T-helper 17 cell (primary cell): Measurements from ENCODE around the gene GLIS1. TPM values are rescaled to one million over a fixed set of nuclear protein-coding genes. Genes with fewer than 3 reads are reported as not detected.

ENCODE experiments used
- ATAC-seq: fragments of 150-1000 bp; cut with Tn5 transposase; 2 replicates; pipeline ENCODE4 v1.10.0; 2021; ENCODE audit warnings: mild to moderate bottlenecking, moderate library complexity
- DNase-seq, 3 donors: peaks; one replicate each; pipeline versions ENCODE4 v3.0.0 to v3.0.0-alpha.2; 2020 to 2021
- H3K9me3 ChIP-seq: one replicate; pipeline ENCODE4 v1.7.0; 2013; ENCODE audit warnings: low read length, mild to moderate bottlenecking; ENCODE audit not compliant: control insufficient read depth, poor library complexity, severe bottlenecking
- H3K27ac Mint-ChIP-seq: one replicate; pipeline ENCODE4 v1.8.0; 2022; ENCODE audit warnings: mild to moderate bottlenecking, moderate library complexity, mixed read lengths
- H3K27me3 Mint-ChIP-seq: one replicate; pipeline ENCODE4 v1.8.0; 2022; ENCODE audit warnings: mixed read lengths
- H3K36me3 Mint-ChIP-seq: one replicate; pipeline ENCODE4 v1.8.0; 2022; ENCODE audit warnings: low read depth, mixed read lengths
- H3K4me1 Mint-ChIP-seq: one replicate; pipeline ENCODE4 v1.8.0; 2022; ENCODE audit warnings: mild to moderate bottlenecking, mixed read lengths
- H3K4me3 Mint-ChIP-seq: one replicate; pipeline ENCODE4 v1.8.0; 2022; ENCODE audit warnings: mild to moderate bottlenecking, moderate library complexity, mixed read lengths
- total RNA-seq, 4 donors: library from RNA in 2 of 4; stranded (reverse) in 2 of 4; gene quantifications; one replicate each; pipeline ENCODE4 v1.2.3 and lab custom pipeline; 2022 to 2026

The GLIS1 gene
- total RNA-seq, 2 donors from 2014 or later, result not detected

DNA sequence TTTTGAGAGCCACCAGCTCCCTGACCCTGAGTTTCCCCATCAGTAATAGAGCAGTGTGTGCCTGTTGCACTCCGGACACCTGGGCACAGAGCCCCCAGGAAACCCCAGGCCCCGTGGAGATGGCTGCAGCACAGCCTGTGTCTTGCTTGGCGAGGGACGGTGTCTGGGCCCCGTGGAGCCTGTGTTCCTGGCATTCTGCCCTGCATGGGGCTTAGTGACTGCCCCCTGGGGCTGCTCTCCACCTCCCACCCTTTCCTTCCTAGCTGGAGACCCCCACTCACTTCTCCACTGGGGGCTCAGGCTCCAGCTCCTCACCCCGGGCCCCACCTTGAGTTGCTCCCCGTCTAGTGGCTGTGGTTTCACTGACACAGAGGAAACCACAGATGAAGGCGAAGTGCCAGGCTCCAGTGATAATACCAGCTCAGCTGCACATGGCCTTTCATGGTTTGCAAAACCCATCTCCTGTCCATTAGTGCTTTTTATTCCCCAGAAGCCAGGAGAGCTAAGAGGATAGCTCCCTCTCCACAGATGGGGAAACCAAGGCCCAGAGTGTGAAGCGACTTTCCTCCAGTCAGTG, 240.3 kb downstream of the GLIS1 start:
- Mint-ChIP-seq H3K4me1 (peaks cover 3% of the 10 kb centered on the region), H3K4me3 (no peak overlapping the region), H3K36me3 (peaks cover 2% of the 10 kb centered on the region), H3K27ac (no peak overlapping the region), H3K27me3 (peaks cover 29% of the 10 kb centered on the region)
- DNase-seq (no peak), ATAC-seq (no peak)
- no peaks in the 10 kb centered on the region for H3K9me3 ChIP-seq

DNA sequence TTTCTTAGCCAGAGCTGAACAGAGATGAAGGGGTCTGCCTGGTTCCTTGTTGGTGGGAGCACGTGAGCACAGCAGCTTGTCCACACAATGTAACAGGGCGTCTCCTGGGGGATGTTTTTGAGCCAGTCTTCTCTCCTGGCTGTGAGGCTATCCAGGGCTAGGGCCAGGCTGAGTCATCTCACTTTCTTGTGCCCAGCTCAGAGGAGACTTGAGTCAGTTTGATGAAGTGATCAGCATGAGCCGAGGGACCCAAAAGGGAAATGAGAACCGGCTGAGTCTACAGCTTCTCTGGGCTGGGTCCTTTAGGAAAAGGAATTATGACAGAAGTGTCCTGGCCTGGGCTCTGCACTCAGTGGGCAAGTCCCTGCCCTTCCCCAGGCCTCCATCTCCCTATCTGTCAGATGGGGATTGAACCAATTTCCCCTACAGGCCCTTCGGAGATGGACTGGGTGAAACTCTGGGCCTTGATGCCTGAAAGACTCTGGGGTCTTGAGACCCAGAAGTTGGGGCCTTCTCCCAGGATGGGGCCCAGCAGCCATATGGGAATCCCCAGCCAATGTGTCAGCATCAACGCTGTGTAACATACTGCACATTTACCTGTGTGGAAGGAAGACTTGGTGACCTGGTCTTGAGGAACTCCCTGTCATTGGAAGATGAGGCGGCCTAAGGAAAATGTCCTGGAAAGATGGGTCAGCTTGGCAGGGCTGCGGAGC, 243.2 kb downstream of the GLIS1 start:
- peaks cover 3% of the 10 kb centered on the region for H3K4me1 Mint-ChIP-seq
- ATAC-seq, result no peak

DNA sequence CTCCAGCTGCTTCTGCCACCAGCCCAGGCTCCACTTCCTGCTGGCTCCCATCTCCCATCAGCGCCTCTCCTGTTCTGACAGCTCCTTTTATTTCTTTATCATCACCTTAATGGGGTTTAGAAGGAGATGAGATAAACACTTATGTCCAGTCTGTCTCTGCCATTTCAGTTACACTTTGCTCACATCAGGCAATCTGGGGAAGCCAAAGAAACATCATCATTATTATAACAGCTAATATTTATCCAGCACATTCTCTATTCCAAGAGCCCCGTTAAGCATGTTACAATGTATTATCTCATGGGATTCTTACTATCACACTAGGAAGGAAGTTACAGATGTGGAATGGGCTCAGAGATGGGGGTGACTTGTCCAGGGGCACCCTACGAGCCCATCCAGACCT, 248.6 kb downstream of the GLIS1 start:
- DNase-seq (no peak), ATAC-seq (no peak)
- Mint-ChIP-seq H3K4me3 (no peak overlapping the region), H3K4me1 (peaks cover 2% of the 10 kb centered on the region), H3K27ac (no peak overlapping the region), H3K36me3 (peaks cover 2% of the 10 kb centered on the region), H3K27me3 (peaks cover 60% of the 10 kb centered on the region)
- H3K9me3 ChIP-seq, result no peaks in the 10 kb centered on the region

More for the DNA sequence above, 243.2 kb downstream of the GLIS1 start:
- H3K4me3 Mint-ChIP-seq, result no peak overlapping the region
- H3K27ac Mint-ChIP-seq, result no peak overlapping the region
- H3K36me3 Mint-ChIP-seq, result peaks cover 2% of the 10 kb centered on the region
- DNase-seq, result no peak
- peaks cover 35% of the 10 kb centered on the region for H3K27me3 Mint-ChIP-seq
- no peaks in the 10 kb centered on the region for H3K9me3 ChIP-seq

DNA sequence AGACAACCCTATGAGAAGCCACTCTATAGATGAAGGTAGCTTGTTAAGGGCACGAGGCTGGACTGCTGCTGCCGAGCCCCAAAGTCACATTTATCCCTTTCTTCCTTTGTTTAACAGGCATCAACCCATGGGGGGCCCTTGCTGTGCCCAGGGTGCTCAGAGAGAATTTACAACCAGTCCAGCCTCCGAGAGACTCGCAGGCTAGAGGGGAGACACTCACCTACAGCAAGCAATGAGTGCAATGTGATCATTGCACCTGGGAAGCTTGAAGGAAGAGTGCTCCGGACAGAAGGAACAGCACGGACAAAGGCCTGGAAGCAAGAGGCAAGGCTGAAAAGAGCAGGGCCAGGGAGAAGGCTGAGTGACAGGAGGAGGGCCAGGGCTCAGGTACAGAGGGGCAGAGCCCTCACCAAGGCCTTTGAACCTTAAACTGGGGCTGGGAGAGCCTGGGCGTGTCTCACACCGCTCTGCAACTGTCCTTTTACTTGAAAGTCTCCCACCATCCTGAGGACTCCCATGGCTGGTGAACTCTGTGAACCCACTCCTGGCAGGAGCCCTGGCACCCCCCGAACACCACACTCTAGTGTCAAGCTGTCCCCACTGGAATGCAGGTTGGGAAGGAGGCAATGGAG, 252.5 kb downstream of the GLIS1 start:
- ATAC-seq, result no peak
- Mint-ChIP-seq H3K27ac (no peak overlapping the region), H3K4me3 (no peak overlapping the region), H3K36me3 (no peaks in the 10 kb centered on the region), H3K4me1 (peaks cover 4% of the 10 kb centered on the region), H3K27me3 (peaks cover 79% of the 10 kb centered on the region)
- no peaks in the 10 kb centered on the region for H3K9me3 ChIP-seq
- DNase-seq, result no peak

DNA sequence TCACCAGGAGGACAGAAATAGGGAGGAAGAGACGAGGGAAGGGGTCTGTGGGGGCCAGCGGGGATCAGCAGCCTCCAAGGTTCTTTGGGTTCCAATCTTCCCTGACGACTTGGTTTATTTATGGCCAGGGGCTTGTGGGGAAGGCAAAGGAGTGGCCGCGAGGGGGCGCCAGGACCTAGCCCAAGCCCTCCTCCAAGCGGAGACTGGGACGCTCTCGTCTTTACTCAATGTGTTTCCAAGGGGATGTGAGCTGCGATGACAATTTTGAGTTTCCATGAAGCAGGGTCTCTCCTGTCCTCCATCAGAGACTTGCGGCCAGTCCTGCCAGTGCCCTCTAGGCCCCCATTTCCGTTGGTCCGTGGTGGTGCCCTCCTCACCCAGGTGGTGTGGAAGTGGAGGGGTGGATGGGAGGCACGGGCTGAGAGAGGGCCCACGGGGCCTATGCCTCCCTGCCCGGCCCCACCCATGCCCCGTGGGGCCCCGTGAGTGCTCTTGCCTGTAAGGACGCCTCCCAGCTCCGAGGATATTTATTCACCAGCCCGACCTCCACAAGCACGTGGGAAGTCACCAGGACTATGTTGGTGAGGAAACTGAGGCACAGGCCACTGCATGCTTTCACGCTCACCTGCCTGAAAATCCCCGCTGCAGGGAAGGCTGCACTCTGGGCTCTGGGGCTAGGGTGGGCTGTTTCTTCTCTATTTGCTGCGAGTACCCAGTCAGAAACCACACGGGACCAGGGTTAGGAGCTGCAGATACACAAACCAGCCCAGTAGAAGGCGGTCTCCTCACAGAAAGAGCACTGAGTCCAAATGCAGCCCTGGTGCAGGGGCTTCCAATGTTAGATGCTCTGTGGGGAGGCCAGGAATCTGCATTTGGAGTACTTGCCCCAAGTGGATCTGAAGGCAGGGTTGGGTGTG, 253.2 kb downstream of the GLIS1 start:
- no peaks in the 10 kb centered on the region for H3K36me3 Mint-ChIP-seq
- DNase-seq (peak; percentile 22 to 36 (median 36)), ATAC-seq (peak; percentile 50)
- H3K27ac Mint-ChIP-seq, result no peak overlapping the region
- no peaks in the 10 kb centered on the region for H3K9me3 ChIP-seq
- no peak overlapping the region for H3K4me3 Mint-ChIP-seq
- H3K27me3 Mint-ChIP-seq, result peaks cover 75% of the 10 kb centered on the region
- peaks cover 4% of the 10 kb centered on the region for H3K4me1 Mint-ChIP-seq

DNA sequence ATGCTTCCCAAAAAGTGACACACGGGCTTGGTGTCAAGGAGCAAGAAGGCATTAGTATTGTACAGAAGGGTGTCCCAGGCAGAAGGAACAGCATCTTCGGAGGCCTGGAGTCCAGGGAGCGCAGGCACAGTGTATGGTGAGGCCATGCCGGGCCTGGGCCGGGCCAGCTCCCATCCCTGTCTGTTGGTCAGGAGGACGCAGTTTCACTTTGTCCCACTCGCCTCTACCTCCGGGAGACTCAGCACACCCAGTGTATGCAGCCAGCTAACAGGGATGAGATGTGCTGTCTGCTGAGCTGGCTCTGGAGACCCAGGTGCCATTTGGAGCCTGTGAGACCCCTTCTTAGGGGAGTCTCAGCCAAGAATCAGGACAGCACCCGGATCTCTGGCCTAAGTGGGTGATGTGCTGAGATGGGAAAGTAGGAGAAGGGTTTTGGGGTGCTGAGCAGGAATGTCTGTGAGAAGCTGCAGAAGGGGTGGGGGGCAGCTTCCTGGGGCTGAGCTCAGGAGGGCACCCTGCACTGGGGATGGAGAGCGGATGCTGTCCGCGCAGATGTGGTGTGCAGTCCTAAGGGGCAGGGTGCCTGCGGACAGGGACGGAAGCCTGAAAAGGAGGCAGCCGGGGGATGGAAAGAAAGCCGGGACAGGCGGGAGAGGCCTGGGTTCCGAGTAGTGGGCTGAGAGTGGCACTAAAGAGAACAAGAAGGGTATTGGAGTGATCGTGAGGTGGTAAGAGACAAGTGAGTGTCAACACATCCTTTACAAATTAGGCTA, 254.1 kb downstream of the GLIS1 start:
- Mint-ChIP-seq H3K4me1 (peaks cover 4% of the 10 kb centered on the region), H3K27me3 (peaks cover 70% of the 10 kb centered on the region), H3K4me3 (no peak overlapping the region), H3K27ac (no peak overlapping the region), H3K36me3 (no peaks in the 10 kb centered on the region)
- no peaks in the 10 kb centered on the region for H3K9me3 ChIP-seq
- ATAC-seq, result no peak
- DNase-seq, result no peak

DNA sequence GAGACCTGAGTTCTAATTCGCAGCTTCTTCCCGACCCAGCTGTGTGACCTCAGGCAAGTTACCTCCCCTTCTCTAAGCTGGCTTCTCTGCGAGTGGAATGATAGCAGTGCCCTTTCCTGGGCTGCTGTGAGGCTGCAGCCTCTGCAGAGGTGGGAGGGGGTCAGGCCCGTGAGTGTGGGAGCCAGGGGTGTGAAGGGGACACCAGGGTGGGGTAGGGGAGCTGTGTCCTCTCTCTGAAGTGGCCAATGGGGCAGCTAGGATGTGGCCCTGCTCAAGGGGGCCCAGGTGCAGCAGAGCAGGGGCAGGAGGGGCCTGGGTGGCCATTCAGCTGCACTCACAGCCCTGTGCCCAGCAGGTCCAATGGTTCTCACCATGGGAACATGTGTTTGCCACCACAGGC, 255.3 kb downstream of the GLIS1 start:
- H3K36me3 Mint-ChIP-seq, result no peaks in the 10 kb centered on the region
- ATAC-seq, result no peak
- no peak for DNase-seq
- H3K4me1 Mint-ChIP-seq, result peaks cover 4% of the 10 kb centered on the region
- peaks cover 61% of the 10 kb centered on the region for H3K27me3 Mint-ChIP-seq
- H3K27ac Mint-ChIP-seq, result peak overlapping the region; percentile 73
- no peaks in the 10 kb centered on the region for H3K9me3 ChIP-seq
- H3K4me3 Mint-ChIP-seq, result no peak overlapping the region

DNA sequence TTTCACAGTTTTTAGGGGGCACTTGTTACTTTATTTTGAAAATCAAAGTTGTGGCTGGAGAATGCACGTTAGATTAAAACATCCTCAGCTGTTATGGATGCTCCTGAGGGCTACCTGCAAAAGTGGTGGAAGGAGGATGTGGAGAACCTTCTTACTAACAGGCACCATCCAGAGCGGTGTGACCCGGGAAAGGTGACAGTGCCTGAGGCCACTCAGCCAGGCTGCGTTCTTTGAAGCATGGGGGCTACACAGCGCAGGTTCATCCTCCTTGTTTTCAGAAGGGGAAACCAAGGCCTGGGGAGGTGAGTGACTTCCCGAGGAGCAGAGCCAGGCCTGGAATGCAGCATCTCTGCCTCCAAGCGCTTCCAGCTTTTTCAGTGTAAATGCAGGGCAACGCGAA, 255.8 kb downstream of the GLIS1 start:
- ATAC-seq, result no peak
- no peak for DNase-seq
- no peaks in the 10 kb centered on the region for H3K36me3 Mint-ChIP-seq
- H3K4me1 Mint-ChIP-seq, result peaks cover 4% of the 10 kb centered on the region
- H3K27ac Mint-ChIP-seq, result no peak overlapping the region
- H3K27me3 Mint-ChIP-seq, result peaks cover 57% of the 10 kb centered on the region
- no peak overlapping the region for H3K4me3 Mint-ChIP-seq
- no peaks in the 10 kb centered on the region for H3K9me3 ChIP-seq

DNA sequence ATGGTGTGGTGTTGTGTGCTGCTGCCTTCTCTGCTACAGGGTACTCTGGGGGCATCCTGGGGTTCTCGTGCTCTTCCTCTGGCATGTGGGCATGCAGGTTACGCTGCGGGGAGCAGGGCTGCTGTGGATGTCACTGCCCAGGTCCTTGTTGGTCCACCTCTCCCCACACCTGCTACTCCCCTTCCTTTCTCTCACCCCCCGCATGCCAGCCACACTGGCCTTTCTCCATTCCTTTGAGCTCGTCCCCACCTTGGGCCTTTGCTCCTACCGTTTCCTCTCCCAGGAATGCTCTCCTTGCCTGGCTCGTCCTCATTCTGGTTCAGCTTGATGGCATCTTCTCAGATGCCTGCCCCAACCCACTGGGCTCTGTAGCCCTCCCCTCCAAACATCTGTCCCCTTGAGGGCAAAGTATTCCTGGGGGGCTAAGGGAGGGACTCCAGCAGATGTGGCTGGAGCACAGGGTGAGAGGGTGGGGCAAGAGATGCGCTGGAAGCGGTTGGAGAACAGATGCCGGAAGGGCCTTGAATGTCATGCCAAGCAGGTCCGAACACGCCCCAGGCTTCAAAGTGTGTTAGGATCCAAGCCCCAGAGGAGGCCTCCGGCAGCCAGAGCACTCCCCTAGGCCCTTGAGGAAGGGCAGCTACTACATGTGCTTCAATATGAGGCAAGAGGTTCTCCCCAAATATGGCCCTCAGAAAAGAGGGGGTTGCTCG, 256.4 kb downstream of the GLIS1 start:
- Mint-ChIP-seq H3K36me3 (no peaks in the 10 kb centered on the region), H3K4me3 (no peak overlapping the region), H3K4me1 (peaks cover 4% of the 10 kb centered on the region), H3K27me3 (peaks cover 56% of the 10 kb centered on the region), H3K27ac (no peak overlapping the region)
- no peak for ATAC-seq
- DNase-seq, result no peak
- H3K9me3 ChIP-seq, result no peaks in the 10 kb centered on the region

DNA sequence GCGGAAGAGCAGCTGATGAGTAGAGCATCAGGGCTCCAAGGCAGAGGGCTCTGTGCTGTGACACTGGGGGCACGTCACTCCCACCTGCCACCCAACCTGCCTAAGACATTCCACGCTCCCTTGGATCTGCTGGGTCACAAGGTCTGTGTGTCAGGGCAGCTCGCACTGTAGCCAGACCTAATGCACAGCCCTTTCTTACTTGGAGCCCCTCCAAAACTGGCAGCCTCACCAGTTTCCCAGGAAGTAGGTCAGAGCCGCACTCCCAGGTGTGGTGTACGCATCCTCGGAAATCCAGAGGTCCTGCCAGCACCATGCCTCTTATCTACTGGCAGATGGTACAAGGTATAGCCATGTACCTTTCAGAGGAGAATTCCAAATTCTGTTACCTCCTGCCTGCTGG, 257.5 kb downstream of the GLIS1 start:
- no peak for ATAC-seq
- Mint-ChIP-seq H3K4me3 (no peak overlapping the region), H3K36me3 (no peaks in the 10 kb centered on the region), H3K4me1 (peaks cover 4% of the 10 kb centered on the region), H3K27ac (no peak overlapping the region), H3K27me3 (peaks cover 53% of the 10 kb centered on the region)
- DNase-seq, result no peak
- no peaks in the 10 kb centered on the region for H3K9me3 ChIP-seq

DNA sequence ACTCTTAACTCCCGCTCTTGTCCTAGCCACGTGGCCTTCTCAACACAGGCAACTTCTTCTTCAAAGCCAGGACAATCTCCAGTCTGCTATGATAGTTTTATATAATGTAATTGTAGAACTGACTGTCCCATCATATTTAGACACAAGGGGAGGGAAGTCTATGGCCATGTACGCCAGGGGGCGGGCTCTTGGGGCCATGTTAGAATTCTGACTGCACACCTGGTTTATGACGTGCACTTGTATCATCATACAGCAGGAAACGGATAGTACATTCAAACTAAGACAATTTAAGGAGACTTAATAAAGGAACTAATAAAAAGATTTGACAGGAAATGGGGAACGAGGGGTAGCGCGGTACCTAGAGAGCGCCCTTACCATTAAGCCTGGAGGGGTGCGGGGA, 258.3 kb downstream of the GLIS1 start:
- peaks cover 7% of the 10 kb centered on the region for H3K4me1 Mint-ChIP-seq
- ATAC-seq, result no peak

DNA sequence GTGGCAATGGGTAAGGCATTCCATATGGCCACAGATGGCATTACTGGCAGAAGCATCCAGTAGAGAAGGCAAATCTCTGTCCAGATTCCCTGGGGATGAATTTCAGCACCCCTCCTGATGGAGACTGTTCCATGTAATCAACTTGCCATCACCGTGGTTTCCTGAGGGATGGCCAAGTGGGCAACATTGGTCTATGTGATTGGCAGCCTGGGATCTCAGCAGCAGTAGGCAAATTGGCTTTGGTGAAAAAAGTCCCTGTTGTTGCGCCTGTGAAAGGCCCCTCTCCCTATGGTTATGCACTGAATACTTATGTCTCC, 260.5 kb downstream of the GLIS1 start:
- no peak for DNase-seq
- peaks cover 39% of the 10 kb centered on the region for H3K27me3 Mint-ChIP-seq

More for the DNA sequence above, 258.3 kb downstream of the GLIS1 start:
- Mint-ChIP-seq H3K36me3 (no peaks in the 10 kb centered on the region), H3K4me3 (no peak overlapping the region), H3K27me3 (peaks cover 54% of the 10 kb centered on the region), H3K27ac (no peak overlapping the region)
- H3K9me3 ChIP-seq, result no peaks in the 10 kb centered on the region
- DNase-seq, result no peak

More for the DNA sequence above, 260.5 kb downstream of the GLIS1 start:
- no peaks in the 10 kb centered on the region for H3K9me3 ChIP-seq
- Mint-ChIP-seq H3K36me3 (no peaks in the 10 kb centered on the region), H3K27ac (no peak overlapping the region), H3K4me3 (no peak overlapping the region), H3K4me1 (peaks cover 2% of the 10 kb centered on the region)
- ATAC-seq, result no peak
